Stimulated activated CD4-positive, alpha-beta T cell treated with anti-CD3 and anti-CD28 coated beads, Interleukin-4, amount 100 ng/mL, for 24 hours (primary cell): Measurements from ENCODE around the gene TMEM203.
"Not testable (repeated sequence)": the region's sequence is repeated elsewhere in the genome, so short reads cannot be mapped to it uniquely, and the experiment has no call there.

ENCODE experiments used
- DNase-seq: peaks from one replicate; pipeline ENCODE4 v3.0.0-alpha.2; 2020

The TMEM203 gene

DNA sequence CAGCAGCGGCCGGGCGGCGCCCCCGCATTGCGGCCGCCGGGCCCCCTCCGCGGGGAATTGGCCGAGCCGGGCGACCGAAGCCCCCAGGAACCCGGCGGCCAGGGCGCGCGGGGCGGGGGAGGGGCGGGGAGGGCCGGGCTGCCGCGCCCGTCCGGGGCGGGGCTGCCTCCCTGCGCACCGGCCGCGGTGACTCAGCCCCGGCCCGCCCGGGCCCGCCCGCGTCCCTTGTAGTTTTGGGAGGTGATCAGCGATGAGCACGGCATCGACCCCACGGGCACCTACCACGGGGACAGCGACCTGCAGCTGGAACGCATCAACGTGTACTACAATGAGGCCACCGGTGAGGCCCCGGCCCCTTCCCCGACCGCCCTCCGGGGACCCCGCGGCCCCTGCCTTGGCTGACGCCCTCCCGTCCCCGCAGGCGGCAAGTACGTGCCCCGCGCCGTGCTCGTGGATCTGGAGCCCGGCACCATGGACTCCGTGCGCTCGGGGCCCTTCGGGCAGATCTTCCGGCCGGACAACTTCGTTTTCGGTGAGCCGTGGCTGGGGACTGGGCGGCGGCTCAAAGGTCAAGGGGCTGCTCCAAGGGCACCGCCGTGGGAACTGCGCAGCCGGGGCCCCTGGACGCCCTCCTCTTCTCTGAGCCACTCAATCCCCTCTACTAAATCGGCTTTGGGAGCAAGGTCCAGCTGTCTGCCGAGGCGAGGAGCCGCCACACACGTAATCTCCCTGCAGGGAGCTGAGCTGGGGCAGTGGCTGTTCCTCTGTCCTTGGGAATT lies 36.2 kb upstream of the TMEM203 start:
- DNase-seq, result peak; percentile 73

GRCh38 chr9:137240841-137241489 lies 35.5 kb upstream of the TMEM203 start, which contains the start of gene TUBB4B:
TSS of gene TUBB4B (plus strand) at chr9:137241287. CDS start at chr9:137241361, 74 bp downstream.
- DNase-seq, result peak; percentile 98

DNA sequence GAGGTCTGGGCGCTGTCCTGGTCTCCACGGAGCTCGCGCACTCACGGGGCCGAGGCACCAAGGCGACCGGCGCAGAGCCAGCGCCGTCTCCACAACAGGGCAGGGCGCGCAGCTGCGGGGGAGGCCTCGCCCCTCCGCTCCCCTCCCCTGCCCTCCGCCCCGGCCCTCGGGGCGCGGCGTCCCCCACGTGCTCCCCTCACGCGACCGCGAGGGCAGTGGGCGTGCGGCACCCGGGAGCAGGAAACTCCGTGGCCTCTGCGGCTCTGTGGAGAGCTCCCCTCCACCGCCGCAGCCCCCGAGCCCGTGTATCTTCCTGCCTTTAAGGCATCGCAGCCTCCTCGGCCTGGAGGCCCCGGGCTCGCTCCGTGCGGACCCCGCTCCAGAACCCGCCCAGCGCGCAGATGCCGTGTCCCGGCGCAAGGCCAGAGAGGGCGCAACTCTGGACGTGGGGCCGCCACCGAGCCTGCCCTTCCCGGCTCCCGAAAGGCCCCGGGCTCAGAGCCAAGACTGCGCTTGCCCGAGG lies 34.9 kb upstream of the TMEM203 start:
- DNase-seq, result peak; percentile 67

DNA sequence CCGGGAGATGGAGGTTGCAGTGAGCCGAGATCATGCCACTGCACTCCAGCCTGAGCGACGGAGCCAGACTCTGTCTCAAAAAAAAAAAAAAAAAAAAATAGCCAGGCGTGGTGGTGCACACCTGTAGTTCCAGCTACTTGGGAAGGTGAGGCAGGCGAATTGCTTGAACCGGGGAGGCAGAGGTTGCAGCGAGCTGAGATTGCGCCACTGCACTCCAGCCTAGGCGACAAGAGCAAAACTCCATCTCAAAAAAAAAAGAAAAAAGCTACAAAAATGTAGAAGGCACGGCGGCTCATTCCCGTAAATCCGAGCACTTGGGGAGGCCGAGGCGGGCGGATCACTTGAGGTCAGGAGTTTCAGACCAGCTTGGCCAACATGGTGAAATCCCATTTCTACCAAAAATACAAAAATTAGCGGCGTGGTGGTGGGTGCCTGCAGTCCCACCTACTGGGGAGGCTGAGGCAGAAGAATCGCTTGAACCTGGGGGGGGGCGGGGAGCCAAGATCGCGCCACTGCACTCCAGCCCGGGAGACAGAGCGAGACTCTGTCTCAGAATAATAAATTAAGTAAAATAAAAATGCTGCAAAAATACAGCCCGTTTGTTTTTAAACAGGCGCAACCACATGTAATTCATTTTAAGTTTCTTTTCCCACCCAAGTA lies 34.2 kb upstream of the TMEM203 start:
- not testable (repeated sequence) for DNase-seq

GRCh38 chr9:137237759-137238726 lies 32.6 kb upstream of the TMEM203 start:
- DNase-seq, result no peak

GRCh38 chr9:137236936-137237421 lies 31.5 kb upstream of the TMEM203 start:
- no peak for DNase-seq

GRCh38 chr9:137236238-137236935 lies 30.9 kb upstream of the TMEM203 start:
- peak; percentile 94 for DNase-seq

DNA sequence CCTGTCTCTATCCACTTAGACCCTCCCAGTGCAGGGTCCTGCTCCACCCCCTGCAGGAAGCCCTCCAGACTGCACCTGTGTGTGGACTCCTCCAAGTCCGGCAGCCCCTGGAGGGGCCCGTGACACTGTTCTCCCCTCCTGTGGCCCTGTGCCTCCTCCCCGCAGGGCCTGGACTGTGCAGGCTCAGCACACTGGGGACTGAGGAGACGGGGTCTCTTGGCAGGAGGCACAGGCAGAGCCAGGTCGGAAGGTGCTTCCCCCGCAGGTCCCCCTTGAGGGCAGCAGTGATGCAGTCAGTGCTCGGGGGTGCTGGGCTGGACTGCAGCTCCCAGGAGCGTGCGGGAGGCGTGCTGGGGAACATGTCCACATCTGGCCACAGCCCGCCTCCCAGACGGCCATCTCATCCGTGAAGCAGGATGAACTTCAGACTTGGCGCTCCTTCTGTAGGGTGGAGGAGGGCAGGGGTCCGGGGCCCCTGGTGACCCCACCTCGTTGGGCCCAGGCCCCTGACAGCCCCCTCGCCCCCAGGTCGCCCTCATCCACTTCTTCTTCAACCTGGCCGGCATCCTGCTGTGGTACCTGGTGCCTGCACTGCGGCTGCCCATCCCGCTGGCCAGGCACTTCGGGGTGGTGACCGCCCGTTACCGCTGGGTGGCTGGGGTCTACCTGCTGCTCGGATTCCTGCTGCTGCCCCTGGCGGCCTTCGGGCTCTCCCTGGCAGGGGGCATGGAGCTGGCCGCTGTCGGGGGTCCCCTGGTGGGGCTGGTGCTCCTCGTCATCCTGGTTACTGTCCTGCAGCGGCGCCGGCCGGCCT lies 30.2 kb upstream of the TMEM203 start:
- no peak for DNase-seq

DNA sequence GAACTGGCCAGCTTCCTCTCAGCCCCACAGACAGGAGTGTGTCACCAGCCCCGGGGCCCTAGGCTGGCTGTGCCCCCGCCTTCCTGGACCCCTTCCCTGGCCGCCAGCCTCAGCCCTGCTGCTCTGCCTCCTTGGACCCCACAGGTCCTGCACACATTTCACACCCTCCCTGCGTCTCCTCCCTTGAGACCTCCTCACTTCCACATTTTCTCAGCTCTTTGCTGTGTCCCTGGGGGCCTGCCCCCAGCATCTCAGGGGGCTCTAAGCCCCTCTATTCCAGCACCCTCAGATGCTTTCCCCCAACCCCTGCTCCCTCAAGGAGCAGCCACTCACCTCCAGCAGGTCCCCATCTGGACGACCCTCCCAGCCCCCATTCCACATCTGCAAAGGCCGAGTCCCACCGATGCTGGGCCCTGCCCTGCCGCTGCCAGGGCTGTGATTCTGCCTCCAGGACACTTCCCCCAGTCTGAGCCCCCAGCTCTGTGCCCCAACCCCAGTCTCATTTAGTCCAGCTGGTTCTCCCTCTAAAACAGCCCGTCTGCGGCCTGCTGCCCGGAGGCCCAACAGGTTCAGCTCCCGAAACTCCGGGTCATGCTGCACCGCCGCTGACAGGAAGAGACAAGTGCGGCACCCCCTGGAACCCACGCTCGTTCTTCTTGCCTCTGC lies 29.4 kb upstream of the TMEM203 start:
- no peak for DNase-seq

- no peak for DNase-seq
Measured at GRCh38 chr9:137234055-137234697, 28.7 kb upstream of the TMEM203 start.

- no peak for DNase-seq
Measured at GRCh38 chr9:137233143-137233980, 27.9 kb upstream of the TMEM203 start.

DNA sequence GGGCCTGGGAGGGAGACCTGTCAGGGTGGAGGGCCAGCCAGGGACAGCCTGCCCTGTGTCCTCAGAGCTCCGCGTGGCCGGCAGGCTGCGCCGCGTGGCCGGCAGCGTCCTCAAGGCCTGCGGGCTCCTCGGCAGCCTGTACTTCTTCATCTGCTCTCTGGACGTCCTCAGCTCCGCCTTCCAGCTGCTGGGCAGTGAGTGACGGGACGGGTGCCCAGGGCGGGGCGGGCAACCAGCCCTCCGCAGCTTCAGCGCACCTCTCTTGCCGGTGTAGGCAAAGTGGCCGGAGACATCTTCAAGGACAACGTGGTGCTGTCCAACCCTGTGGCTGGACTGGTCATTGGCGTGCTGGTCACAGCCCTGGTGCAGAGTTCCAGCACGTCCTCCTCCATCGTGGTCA lies 27.1 kb upstream of the TMEM203 start:
- no peak for DNase-seq

DNA sequence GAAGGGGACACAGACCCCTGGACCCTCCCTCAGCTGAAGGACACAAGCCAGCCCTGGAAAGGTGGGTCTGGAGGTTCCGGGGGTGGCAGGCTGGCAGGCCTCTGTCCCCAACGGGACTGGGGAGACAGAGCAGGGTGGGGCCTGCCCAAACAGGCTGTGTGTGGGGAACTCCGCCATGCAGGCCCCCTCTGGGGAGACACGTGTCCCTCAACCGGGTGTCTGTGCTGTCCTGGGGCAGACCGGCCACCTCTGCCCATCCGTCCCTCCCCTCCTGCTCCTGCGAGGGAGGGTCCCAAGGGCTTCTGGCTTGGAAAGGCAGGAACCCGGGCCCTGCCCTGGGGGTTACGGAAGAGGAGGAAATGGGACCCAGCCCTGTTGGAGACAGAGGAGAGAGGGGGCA lies 26.7 kb upstream of the TMEM203 start:
- DNase-seq, result no peak

DNA sequence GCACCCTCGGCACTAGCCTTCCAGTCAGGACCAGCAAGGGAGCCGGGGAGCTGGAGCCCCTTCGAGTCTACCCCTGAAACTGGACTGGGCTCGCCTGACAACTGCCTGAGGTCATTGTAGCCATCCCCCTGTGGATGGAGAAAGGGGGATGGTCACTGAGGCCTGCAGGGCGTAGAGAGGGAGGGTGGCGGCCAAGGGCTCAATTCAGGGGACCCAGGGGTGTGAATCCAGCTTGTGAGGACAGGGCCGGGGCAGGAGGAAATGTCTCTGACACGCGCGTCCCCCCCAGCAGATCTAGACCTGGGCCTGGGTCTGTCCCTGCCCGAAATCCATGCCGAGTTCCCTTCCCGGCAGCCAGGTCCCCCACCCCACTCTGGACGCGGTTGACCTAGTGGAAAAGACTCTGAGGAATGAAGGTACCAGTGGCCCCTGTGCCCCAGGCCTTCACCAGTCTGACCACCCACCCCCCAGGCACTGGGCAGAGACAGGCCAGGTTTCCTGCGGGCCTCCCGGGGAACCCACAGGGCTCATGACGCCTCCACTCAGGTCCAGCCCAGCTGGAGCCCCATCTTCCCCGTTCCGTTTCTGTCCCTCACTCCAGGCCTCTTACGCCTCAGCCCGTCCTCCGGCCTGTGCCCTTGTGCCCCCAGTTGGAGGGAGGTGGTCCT lies 26.1 kb upstream of the TMEM203 start:
- no peak for DNase-seq

DNA sequence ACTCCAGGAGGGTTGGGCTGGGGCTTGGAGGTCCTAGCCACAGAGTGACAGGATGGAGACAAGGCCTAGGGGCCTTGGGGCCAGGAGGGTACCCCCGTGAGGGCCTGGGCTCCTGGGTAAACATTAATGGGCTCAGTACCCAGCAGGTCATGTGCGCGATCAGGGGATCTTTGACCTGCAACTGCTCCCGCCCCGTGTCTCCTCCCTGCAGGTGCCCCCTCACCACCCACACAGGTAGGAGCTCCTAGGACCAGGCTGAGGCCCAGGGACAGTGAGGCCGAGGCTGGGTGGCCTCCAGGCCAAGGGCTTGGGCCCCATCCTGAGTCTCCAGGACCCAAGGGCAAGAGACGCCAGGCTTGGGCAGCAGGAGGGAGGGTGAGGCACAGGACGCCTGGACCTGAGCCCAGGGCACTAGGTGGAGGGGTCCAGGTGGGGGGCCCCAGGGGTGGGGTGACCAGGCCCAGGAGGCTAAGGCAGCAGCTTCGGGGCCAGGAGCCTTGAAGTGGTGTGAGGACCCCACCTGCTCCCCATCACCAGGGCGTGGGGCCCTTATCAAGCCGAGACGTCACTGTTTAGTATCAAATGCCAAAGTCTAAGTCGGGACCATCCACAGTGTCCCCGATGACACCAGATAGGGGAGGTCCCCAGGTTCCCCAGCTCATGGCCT lies 25.4 kb upstream of the TMEM203 start, which contains the start of gene SLC34A3:
Gene SLC34A3 (plus strand): TSS at position 197 of the 667 bp plus-strand sequence. CDS start 802 bp downstream, outside the sequence.
- no peak for DNase-seq

DNA sequence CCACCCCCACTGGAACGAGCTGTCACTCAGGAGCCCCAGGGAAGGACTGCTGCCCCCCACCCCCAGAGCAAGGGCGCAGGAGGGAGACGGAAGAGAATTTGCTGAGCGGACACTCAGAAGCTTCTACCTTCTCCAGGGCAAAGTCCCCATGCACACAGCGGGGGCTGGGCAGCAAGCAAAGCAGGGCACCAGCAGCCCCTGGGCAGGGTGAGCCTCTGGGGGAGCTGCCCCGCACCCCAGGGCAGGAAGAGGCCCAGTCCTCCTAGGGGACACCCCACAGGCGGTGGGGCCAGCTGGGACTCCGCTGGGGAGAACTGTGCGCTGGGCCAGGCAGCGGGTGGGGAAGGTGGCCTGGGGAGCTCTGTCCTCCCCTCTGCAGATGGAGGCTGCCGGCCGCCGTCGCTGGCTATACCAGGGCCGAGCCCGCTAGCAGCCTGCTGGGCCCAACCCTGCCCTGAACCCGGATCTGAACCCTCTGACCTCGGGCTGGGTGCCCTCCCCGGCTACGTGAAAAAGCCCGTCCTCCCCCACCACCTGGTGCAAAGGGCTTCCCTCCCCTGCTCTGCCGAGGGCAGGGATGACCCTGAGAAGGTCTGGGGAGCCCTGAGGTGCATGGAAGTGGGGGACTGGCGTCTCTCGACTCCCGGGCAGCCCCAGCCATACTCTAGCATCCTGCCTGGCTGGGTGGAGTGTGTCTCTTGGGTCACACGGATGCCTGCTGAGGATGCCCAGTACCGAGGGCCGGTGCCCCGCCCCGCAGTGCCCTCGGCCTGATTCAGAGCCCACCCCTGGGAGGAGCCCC lies 24.7 kb upstream of the TMEM203 start:
- DNase-seq, result no peak
